Keratinocyte (primary cell): ENCODE data around the gene SNPH. TPM values are rescaled to one million over a fixed set of nuclear protein-coding genes. Genes with fewer than 3 reads are reported as not detected.

Experiments
- DNase-seq: peaks from one replicate; pipeline ENCODE4 v3.0.0-alpha.2; 2011; ENCODE audit warnings: low read depth, missing footprints, low spot score
- FAIRE-seq: peaks from 2 replicates; lab custom pipeline; 2011; peaks lifted over from hg19 to GRCh38; lab: Jason Lieb, UNC
- H2AFZ ChIP-seq: 2 replicates; pipeline ENCODE4 v1.6.0; 2012; ENCODE audit warnings: low read length, control low read depth, inconsistent platforms; ENCODE audit not compliant: control insufficient read depth
- H3K27ac ChIP-seq: 2 replicates; pipeline ENCODE4 v1.5.1; 2011; ENCODE audit warnings: low read length; ENCODE audit not compliant: control insufficient read depth, insufficient read depth
- H3K27me3 ChIP-seq: 3 replicates; pipeline ENCODE4 v1.6.0; 2011; ENCODE audit warnings: low read length; ENCODE audit not compliant: control insufficient read depth, insufficient read depth; ENCODE audit errors: extremely low read depth
- H3K36me3 ChIP-seq, 2 experiments: 2 replicates in 1 of 2; 3 replicates in 1 of 2; pipeline ENCODE4 v1.5.1; 2011; ENCODE audit warnings: low read length in 2 of 2, mild to moderate bottlenecking in 1 of 2; ENCODE audit not compliant: control insufficient read depth in 2 of 2, insufficient read depth in 2 of 2; ENCODE audit errors: extremely low read depth in 1 of 2
- H3K4me1 ChIP-seq: 3 replicates; pipeline ENCODE4 v1.5.1; 2011; ENCODE audit warnings: low read length; ENCODE audit not compliant: control insufficient read depth, insufficient read depth; ENCODE audit errors: extremely low read depth
- H3K4me2 ChIP-seq: 3 replicates; pipeline ENCODE4 v1.6.0; 2011; ENCODE audit warnings: low read depth, low read length; ENCODE audit not compliant: control insufficient read depth, insufficient read depth; ENCODE audit errors: extremely low read depth
- H3K4me3 ChIP-seq, 3 experiments: fragments of 200-600 bp in 1 of 3; sonication (generic) in 1 of 3; 2 replicates in 2 of 3; 3 replicates in 1 of 3; pipeline ENCODE4 v1.5.1; 2011 to 2016; ENCODE audit warnings: low read length in 3 of 3, mild to moderate bottlenecking in 3 of 3, control low read depth in 2 of 3, inconsistent platforms in 1 of 3, low read depth in 1 of 3, mixed read lengths in 1 of 3, mixed run types in 1 of 3, moderate library complexity in 1 of 3; ENCODE audit not compliant: control insufficient read depth in 2 of 3, insufficient read depth in 2 of 3; ENCODE audit errors: extremely low read depth in 1 of 3
- H3K79me2 ChIP-seq: 2 replicates; pipeline ENCODE4 v1.6.0; 2012; ENCODE audit warnings: low read length; ENCODE audit not compliant: control insufficient read depth, insufficient read depth
- H3K9ac ChIP-seq: 3 replicates; pipeline ENCODE4 v1.6.0; 2011; ENCODE audit warnings: low read length; ENCODE audit not compliant: control insufficient read depth, insufficient read depth; ENCODE audit errors: extremely low read depth
- H3K9me1 ChIP-seq: 3 replicates; pipeline ENCODE4 v1.6.0; 2011; ENCODE audit warnings: low read length; ENCODE audit not compliant: control insufficient read depth, insufficient read depth; ENCODE audit errors: extremely low read depth
- H3K9me3 ChIP-seq: 2 replicates; pipeline ENCODE4 v1.5.1; 2012; ENCODE audit warnings: low read depth, low read length; ENCODE audit not compliant: control insufficient read depth
- H4K20me1 ChIP-seq: 3 replicates; pipeline ENCODE4 v1.6.0; 2011; ENCODE audit warnings: low read length; ENCODE audit not compliant: control insufficient read depth, insufficient read depth; ENCODE audit errors: extremely low read depth
- CTCF ChIP-seq, 3 experiments: IDR thresholded peaks in 1 of 3; conservative IDR thresholded peaks in 1 of 3; optimal IDR thresholded peaks in 1 of 3; 2 replicates in 2 of 3; 3 replicates in 1 of 3; pipeline versions ENCODE3 to v1.5.1; 2011; ENCODE audit warnings: low read length in 3 of 3, mild to moderate bottlenecking in 3 of 3, moderate library complexity in 2 of 3, control low read depth in 1 of 3, inconsistent platforms in 1 of 3; ENCODE audit not compliant: insufficient read depth in 2 of 3; ENCODE audit errors: extremely low read depth in 1 of 3
- EZH2 ChIP-seq: IDR thresholded peaks from one replicate; pipeline ENCODE4 v1.6.1; 2012; ENCODE audit warnings: inconsistent platforms, mild to moderate bottlenecking, low read length, moderate library complexity
- dilution Hi-C: fragments of 300-500 bp; cut with MboI; formaldehyde crosslinking; loops from one replicate; pipeline ENCODE4 v1.7.0; 2020; ENCODE audit warnings: low sequenced_read_pairs; ENCODE audit not compliant: extremely low pct_ligation_motif_present
- polyA plus RNA-seq, 5 experiments: library from polyadenylated mRNA; depleted of rRNA in 3 of 5; stranded (reverse) in 3 of 5; stranded (forward) in 1 of 5; unstranded in 1 of 5; fragments of >200 nt; gene quantifications; 1 replicate in 1 of 5; 2 replicates in 3 of 5; 3 replicates in 1 of 5; pipeline versions ENCODE4 v1.2.1 to v1.2.3, GENCODE V29; 2011 to 2012; ENCODE audit warnings: missing spikeins in 2 of 5, low read depth in 1 of 5, low replicate concordance in 1 of 5

SNPH gene
- polyA plus RNA-seq, 1 donor (not counting 4 experiments of a cell fraction or from before 2014, with no cell fraction given) = 1.3 TPM

GRCh38 chr20:1331801-1332453, 65.8 kb downstream of the SNPH start:
- Histone ChIP-seq H3K4me2 (no peak overlapping the region), H3K79me2 (peaks cover 59% of the 10 kb centered on the region), H3K27ac (peak overlapping the region; percentile 99), H3K4me1 (peaks cover 72% of the 10 kb centered on the region), H3K36me3 (peaks cover 3 to 10% of the 10 kb centered on the region in 2 experiments), H3K27me3 (no peaks in the 10 kb centered on the region), H3K9me3 (no peaks in the 10 kb centered on the region), H3K4me3 (no peak overlapping the region), H3K9me1 (peaks cover 5% of the 10 kb centered on the region), H4K20me1 (peaks cover 5% of the 10 kb centered on the region), H2AFZ (no peak overlapping the region), H3K9ac (peak overlapping the region; percentile 100)
- FAIRE-seq (peak; percentile 43), DNase-seq (no peak)
- dilution Hi-C loops = no loop called here
- no peak for TF ChIP-seq EZH2
- TF ChIP-seq CTCF (optimal IDR thresholded peaks at IDR 0.05 in 1 of 3, IDR thresholded peaks at IDR 0.05 in 1 of 3, conservative IDR thresholded peaks at IDR 0.05 in 1 of 3; ENCODE audit: extremely low read depth in 1 of 3, insufficient read depth in 2 of 3, low read length in 3 of 3) = peak in 1 of 3 experiments; percentile 27

GRCh38 chr20:1332749-1333300, 66.7 kb downstream of the SNPH start:
- Histone ChIP-seq H3K9ac (no peak overlapping the region), H3K9me1 (peaks cover 5% of the 10 kb centered on the region), H3K36me3 (peaks cover 3 to 10% of the 10 kb centered on the region in 2 experiments), H3K27me3 (no peaks in the 10 kb centered on the region), H3K79me2 (peaks cover 50% of the 10 kb centered on the region), H3K4me2 (no peak overlapping the region), H3K4me1 (peaks cover 68% of the 10 kb centered on the region), H4K20me1 (peaks cover 5% of the 10 kb centered on the region), H3K27ac (no peak overlapping the region), H3K9me3 (no peaks in the 10 kb centered on the region), H3K4me3 (no peak overlapping the region), H2AFZ (no peak overlapping the region)
- no peak for FAIRE-seq
- no peak for TF ChIP-seq CTCF (optimal IDR thresholded peaks at IDR 0.05 in 1 of 3, IDR thresholded peaks at IDR 0.05 in 1 of 3, conservative IDR thresholded peaks at IDR 0.05 in 1 of 3; ENCODE audit: extremely low read depth in 1 of 3, insufficient read depth in 2 of 3, low read length in 3 of 3)
- TF ChIP-seq EZH2 = no peak
- no peak for DNase-seq
- dilution Hi-C loops = no loop called here
